NCI-H460 (cell line): ENCODE results near the gene THADA. TPM values are rescaled to one million over a fixed set of nuclear protein-coding genes. Genes with fewer than 3 reads are reported as not detected.
"Not testable (repeated sequence)": the region's sequence is repeated elsewhere in the genome, so short reads cannot be mapped to it uniquely, and the experiment has no call there.

Experiments
- DNase-seq: peaks from one replicate; pipeline ENCODE4 v3.0.0-alpha.2; 2016; ENCODE audit warnings: low read depth; ENCODE audit errors: extremely low read depth
- total RNA-seq: library from RNA; depleted of rRNA; stranded (reverse); fragments of >200 nt; shearing (Covaris generic); gene quantifications from 2 replicates; pipeline ENCODE4 v1.2.3, GENCODE V29; 2014

Gene THADA
- total RNA-seq, 1 experiment from 2014 or later = 27.9 TPM

DNA sequence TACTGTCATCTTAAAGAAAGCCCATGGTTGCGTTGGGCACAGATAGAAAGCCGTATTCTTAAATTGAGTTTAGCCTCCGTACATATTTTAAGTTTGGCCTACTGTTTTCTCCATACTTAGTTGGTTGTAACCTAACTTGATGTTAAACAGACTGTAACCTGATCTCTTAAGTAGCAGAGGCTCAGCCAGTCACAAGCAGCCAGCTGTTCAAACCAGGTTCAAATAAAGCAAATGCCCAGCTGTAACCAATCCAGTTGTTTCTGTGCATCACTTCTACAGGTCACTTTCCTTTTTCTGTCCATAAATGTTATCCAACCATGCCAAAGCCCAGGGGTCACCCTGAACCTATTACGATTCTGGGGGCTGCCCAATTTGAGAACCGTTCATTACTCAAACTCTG is 10.0 kb upstream of the THADA start:
- no peak for DNase-seq

DNA sequence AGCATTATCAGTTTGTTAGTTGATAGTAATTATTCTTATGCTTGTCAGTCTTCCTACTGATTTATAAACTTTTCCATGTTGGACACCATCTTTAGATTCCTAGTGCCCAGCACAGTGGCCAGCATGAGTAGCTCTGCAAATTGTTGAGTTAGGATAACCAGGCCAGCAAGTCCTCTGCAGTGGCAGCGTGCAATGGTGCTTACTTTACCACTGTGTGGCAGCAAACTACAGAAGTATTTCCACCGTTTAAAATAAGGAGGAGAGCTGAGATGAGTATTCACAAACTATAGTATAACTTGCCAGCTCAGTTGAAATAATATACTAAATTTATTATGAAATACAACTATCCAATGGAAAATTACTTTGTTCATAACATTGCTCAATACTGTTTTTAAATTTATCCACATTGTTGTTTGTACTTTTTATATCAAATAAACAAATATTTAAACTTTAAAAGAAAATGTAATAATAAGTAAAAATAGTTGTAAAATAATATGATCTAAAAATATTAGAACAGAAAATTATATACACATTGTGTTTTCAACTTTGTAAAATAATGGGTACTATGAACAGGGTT is 9.3 kb upstream of the THADA start:
- peak; percentile 57 for DNase-seq

DNA sequence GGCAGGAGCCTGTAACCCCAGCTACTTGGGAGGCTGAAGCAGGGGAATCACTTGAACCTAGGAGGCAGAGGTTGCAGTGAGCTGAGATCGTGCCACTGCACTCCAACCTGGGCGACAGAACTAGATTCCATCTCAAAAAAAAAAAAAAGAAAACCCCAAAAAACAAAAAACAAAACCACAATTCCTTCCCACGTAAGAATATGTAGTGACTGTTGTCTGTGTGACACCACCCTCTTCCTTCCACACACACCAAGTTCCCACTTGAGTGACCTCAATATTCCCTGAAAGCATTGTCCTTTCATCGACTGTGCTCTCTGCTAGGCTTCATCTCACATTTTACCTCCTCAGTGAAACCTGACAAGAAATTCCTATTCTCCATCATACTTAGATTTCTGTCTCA is 8.8 kb upstream of the THADA start:
- DNase-seq = no peak

DNA sequence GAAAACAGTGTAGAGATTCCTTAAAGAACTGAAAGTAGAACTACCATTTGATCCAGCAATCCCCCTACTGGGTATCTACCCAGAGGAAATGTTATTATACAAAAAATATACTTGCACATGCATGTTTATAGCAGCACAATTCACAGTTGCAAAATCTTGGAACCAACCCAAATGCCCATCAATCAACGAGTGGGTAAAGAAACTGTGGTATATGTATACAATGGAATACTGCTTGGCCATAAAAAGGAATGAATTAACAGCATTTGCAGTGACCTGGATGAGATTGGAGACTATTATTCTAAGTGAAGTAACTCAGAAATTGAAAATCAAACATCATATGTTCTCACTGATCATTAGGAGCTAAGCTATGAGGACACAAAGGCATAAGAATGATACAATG is 4.8 kb upstream of the THADA start:
- not testable (repeated sequence) for DNase-seq

DNA sequence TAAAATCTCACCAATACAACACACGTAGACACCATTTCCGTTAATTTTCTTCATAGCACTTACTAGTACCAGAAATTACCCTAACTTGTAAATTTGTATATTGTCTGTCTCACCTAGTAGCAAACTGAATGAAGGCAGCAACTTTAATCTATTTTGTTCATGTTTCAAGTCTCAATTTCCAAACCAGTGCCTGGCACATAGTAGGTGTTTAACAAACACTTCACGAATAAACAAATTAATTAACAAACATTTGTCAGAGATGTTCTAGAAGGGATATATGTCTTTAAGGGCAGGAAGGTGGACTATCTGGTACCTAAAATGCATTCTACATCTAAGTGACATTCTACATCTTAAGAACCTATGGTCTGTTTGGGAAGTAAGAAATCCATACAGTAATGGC is 963 bp downstream of the THADA start:
- DNase-seq = no peak

DNA sequence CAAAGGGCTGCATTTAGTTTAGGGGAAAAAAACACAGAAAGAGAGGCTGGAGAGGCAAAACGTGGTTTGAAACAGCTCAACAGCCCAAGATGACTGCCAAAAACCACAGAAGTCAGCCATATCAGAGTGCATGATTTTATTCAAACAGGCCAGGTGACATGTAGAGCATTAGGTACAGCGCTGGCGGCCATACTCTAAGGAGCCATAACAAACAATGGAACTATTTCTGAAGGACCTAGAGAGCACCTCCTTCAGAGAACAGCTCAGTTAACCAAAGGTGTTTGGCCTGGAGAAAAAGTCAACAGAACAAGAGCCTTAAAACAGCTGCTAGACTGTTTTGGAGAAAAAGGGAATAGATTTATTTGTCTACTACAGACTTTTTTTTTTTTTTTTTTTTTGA is 2.6 kb downstream of the THADA start:
- DNase-seq = no peak

DNA sequence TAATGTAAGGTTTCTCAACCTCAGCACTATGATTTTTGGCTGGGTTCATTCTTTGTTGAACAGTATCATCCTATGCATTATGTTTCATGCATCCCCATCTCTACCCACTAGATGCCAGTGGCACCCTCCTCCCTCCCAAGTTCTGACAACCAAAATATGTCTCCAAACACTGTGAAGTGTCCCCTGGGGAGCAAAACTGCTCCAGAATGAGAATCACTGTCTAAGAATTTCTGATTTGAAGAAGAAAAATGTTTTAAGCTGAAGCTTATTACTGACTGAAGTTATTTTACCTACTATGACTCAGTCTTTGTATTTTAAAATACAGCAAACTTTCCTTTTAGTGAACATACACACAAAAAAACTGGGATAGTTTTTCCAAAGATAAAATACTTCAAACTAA is 3.4 kb downstream of the THADA start:
- DNase-seq = no peak

DNA sequence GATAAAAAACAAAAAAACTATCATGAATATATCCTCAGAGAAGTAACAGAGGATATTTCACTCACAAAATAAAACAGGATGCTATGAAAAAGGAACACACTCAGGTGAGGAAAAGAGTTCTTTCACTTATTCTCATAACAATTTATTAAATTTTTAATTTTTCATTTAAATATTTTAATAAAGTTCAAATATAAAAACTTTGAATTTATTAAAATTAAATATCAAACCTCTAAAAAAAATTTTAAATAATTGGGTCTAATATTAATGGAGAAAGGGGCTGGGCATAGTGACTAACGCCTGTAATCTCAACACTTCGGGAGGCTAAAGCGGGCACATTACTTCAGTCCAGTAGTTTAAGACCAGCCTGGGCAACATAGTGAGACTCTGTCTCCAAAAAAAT is 10.1 kb downstream of the THADA start:
- no peak for DNase-seq

DNA sequence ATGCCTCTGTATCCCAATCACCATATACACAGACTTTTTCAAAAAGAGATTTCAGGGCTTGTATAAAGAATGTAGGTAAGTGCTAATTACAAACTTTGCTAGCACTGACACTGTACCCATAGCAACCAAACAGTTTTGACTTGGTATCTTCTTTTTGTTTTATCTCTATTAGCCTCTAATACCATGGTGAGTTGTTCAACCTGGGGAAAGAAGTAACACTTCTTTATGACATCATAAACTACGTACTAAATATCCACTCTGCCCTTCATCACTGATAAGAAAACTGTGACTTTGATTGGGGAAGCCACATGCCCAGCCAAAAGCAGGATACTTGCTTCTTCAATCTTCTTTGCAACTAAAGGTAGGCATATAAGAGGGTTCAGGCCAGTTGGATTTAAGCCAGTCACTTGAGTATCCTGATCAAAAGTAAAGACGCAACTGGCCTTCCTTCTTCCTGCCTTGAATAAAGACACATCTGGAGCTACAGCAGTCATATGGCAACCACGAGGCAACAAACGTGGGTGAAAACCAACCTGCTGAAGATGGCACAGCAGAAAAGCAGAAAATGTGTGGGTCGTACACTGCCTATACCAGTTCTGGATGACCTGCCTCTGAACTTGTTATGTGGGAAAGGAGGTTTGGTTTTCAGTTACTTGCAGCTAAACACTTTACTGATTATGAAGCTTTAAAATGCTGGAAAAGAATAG is 16.4 kb downstream of the THADA start:
- no peak for DNase-seq

DNA sequence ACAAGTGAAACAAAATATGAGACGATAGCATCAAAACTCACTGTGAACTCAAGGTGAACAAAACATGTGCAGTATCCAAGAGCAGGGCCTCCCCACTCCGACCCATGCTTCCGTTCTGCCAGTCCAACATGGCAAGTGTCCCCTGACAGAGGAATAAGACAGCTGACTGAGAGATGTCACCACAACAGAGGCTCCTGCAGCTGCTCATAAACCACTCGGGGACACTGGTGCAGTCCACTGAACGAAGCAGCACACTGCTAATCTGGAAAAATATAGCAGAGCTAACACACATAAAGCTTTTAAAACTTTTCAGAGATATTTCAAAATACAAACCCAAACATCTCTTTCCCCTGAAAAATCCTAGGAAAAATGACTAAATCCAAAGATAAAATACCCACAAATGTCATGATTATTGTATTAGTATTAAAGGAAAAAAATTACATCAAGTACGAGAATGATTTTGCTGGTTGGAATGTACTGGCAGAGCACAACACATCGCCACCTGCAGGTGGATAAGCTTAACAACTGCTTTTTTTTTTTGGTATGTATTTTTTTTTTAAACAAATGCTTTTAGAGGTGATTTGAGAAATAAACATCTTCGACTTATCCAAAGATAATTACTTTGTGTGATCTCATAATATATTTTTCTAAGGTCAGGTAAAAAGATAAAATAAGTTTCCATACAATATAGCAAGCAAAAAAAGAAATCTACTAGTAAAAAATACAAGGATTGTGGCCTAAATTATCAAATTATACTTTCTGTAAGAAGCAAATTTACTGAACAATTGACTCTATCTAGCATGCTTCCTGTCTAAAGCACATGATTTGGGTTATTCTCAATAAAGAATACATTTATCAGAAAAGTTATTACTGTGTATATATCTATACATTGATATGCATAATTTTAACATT is 18.6 kb downstream of the THADA start:
- peak; percentile 61 for DNase-seq

DNA sequence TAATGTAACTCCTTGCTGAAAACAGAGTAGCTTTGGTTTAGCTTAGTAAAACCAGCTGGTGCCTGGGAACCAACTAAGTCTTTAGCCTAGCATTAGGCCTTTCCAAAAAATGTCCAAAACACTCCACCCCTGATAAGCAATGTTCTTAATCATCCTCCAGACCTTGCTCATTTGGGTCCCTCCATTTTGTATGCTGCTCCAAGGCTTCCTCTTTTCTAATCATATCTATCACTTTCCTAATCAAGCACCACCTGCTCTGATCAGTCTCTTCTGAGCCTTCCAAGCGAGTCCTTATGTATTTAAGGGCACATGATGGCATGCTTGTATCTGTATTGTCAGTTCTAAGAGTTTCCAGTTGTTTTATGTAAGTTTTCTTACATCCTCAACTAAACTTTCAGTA is 23.6 kb downstream of the THADA start:
- no peak for DNase-seq

DNA sequence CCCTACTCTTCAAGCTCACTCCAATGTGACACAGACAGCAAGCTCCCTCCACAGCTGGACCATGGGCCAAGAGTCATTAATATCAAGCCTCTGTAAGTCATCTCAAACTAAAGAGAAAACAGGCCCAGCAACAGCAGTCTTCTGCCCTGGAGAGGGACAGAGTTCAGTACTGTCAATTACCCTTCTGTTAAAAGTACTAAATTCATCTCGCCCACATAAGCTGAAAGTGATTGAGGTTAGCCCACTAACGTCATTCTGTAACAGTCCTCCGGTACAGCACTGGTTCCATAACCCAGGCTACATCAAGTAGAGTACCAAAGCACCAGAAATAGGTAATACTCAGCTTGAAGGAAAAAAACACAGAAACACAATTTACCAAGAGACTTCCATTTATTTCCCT is 25.9 kb downstream of the THADA start:
- DNase-seq = no peak

DNA sequence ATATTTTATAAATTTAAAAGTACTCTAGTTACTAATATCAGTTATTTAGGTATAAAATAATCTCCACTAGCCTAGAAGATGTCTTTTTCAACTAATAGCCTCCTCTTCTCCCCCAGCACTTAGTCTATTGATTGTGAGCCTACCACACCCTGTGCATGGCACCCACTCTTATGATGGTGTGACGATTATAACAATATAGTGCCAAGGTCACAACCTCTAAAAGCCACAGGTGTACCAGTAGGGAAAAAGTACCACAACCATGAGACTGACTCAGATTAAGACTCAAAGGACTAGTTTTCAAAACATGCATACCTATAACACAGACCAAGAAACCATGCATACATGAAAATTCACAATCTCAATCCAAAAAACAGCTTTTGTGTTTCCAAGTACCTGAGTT is 27.6 kb downstream of the THADA start:
- no peak for DNase-seq

DNA sequence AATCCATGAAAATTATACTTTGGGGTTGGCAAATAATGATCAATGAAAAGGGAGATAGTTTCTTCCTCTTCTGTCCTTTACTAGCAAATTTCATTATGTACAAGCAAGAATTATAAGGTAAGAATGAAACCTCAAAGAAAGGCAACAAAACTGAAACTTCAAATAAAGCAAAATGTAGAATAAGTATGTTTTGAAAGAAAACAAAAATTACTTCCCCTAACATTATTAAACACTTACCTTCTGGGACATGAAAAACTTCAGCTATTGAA is 29.4 kb downstream of the THADA start:
- no peak for DNase-seq

DNA sequence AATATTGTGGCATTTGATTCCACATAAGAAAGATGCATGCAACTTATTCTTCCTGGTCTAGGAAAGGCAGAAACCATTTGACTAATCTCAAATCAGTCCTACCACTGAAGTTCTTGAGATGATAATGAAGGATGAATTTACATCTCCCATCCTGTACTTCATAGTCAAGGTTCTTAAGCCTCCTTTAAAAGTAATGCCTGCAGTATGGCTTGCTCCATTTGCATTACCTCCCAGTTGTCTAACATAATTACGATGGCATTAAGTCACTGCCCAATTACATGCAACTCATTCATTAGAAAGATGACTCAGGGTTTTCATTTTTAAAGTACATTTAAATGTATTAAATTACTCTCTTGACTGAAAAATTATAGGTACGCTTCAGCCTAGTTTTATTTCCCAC is 32.2 kb downstream of the THADA start:
- DNase-seq = no peak

DNA sequence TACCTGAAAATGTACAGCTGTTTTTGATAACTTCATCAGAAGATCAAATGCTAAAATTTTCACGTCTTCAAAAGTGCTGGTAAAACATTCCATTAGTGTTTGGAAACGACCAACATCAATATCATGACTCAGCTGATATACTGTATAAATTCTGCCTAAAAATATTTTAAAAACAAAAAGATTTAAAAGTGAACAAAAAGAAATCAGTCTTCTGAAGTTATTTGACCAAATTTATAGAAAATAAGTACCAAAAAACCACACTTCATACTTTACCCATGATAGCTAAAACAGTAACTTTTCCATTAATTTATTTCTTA is 35.6 kb downstream of the THADA start:
- no peak for DNase-seq

DNA sequence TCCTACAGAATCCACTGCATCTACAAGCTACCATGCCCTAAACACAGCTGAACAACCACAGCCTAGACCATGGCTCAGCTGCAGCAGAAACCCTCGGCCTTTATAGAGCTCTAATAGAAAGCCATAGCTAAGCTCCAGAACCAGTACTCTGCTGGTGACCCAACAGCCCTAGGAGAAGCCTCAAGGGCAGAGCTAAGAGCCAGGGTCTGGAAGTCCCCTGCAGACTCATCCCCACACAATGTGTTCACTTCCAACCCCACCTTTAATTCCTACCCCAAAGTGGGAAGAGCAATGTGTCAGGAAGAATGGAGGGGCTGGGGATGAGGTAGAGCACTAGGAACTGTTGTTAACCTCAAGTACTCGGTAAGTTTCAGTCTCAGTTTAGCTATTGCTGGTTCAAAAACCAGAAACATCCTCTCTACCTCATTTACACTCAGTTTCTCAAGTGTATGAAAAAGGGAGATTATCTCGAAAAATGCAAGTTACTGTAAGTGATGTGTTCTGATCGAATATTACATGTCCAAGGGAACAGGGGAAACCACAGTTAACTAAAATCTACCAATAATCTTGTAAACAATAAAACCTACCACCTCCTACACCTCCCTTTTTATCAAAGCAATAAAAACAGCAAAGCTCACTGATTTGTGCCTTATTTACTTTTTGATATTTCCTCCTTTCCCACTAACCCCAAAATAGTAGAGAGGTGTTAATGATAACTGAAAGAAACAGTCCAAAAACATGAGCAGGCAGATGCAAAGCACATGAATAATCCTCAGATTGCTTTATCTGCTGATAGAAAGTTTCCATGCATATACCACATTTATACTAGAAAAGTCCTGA is 36.2 kb downstream of the THADA start:
- no peak for DNase-seq

DNA sequence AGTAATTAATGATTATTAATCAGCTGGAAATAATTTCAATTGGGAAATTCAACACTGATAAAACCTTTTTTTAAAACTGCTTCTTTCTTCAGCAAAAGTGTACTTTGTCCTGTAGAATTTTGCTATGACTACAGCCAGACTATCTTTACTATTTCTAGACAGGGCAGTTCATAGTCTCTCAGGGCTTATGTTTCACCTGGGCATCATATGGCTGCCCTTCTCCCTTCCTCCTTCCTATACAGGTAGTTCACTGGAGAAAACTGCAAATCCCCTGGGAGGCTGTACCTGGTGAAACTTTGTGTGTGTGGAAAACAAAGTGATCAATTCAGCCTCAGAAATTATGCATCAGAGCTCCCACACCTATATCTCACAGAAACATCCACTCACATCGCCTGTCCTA is 38.6 kb downstream of the THADA start:
- DNase-seq = no peak

DNA sequence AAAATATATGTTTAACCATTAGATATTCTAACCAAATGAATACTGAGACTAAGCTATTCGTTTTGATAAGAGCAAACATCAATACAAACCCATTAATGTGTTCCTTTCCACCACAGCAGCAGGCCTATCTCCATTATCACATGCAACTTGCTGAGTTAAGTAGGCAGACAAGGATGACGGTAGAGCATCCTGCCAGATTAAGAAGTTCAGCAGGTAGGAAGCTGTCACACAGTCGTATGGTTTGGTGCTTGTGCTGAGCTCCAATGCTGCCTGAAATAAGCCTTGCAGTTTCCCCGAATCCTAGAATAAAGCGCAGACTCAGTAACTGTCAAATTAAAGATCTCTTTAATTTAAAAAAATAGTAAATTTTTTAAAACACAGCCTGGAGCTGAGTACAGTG is 39.6 kb downstream of the THADA start:
- DNase-seq = no peak

DNA sequence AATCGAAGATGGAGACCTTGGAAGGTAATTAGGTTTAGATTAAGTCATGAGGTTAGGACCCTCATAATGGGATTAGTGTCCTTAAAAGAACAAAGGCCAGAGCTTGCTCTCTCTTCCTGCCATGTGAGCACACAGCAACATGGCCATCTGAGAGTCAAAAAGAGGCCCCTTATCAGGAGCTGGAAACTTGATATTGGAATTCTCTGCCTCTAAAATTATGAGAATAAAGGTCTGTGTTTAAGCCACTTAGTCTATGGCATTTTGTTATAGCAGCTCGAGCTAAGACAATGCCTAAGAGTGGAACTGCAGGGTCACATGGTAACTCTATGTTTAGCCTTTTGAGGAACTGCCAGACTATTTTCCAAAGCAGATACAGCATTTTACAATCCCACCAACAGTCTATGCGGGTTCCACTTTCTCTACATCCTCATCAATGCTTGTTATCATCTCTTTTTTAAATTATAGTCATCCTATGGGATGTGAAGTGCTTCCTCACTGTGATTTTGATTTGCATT is 42.4 kb downstream of the THADA start:
- DNase-seq = no peak

DNA sequence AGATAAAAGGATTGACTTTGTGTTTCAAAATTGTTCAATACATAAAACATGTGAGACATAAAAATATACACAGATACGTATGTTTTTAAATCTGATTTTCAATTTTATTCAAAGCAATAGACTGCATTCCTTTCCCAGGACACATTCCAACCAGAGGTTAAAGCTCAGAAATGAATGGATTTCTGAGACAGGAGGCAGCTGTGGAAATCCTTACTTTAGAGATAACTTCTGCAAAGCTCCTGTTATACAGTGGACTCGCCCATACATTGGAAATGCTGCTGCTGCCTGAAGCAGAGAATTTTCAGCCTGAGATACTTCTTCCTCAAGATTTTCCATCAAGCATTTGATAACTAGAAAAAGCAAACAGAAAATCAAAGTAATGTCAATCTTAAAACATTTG is 43.8 kb downstream of the THADA start:
- DNase-seq = no peak
